Neural cell (in vitro differentiated cells): ENCODE data around the gene MYO18B. TPM values are rescaled to one million over a fixed set of nuclear protein-coding genes. Genes with fewer than 3 reads are reported as not detected.

ENCODE experiments used
- H2AFZ ChIP-seq: fragments of 200-600, 300-800 bp; sonication (generic), shearing (Covaris generic); 2 replicates; pipeline ENCODE4 v1.6.0; 2014; ENCODE audit warnings: low read depth, mild to moderate bottlenecking, antibody characterized with exemption, low read length, moderate library complexity
- H3F3A ChIP-seq: fragments of 200-600 bp; shearing (Covaris generic); 2 replicates; pipeline ENCODE4 v1.6.1; 2016; ENCODE audit warnings: mild to moderate bottlenecking, moderate library complexity, mixed read lengths, antibody characterized with exemption, low read length; ENCODE audit not compliant: insufficient read depth, poor library complexity, severe bottlenecking
- H3K27ac ChIP-seq: fragments of 200-600, 300-800 bp; sonication (generic), shearing (Covaris generic); 2 replicates; pipeline ENCODE4 v1.5.1; 2014; ENCODE audit warnings: mild to moderate bottlenecking, low read length, moderate library complexity
- H3K27me3 ChIP-seq: fragments of 300-800, 200-600 bp; sonication (generic), shearing (Covaris generic); 2 replicates; pipeline ENCODE4 v1.6.0; 2014; ENCODE audit warnings: mild to moderate bottlenecking, low read depth, low read length, moderate library complexity; ENCODE audit not compliant: insufficient read depth
- H3K36me3 ChIP-seq: fragments of 300-800, 200-600 bp; sonication (generic), shearing (Covaris generic); 2 replicates; pipeline ENCODE4 v1.5.1; 2014; ENCODE audit warnings: mild to moderate bottlenecking, antibody characterized with exemption, low read length, moderate library complexity; ENCODE audit not compliant: insufficient read depth
- H3K4me2 ChIP-seq: fragments of 300-800, 200-600 bp; sonication (generic), shearing (Covaris generic); 2 replicates; pipeline ENCODE4 v1.6.0; 2014; ENCODE audit warnings: mild to moderate bottlenecking, low read length
- H3K4me3 ChIP-seq: fragments of 300-800, 200-600 bp; sonication (generic), shearing (Covaris generic); 2 replicates; pipeline ENCODE4 v1.5.1; 2014; ENCODE audit warnings: mild to moderate bottlenecking, low read length, moderate library complexity
- H3K79me2 ChIP-seq: fragments of 200-600 bp; shearing (Covaris generic); replicated peaks from 2 replicates; pipeline ENCODE4 v1.6.0; 2014; ENCODE audit warnings: mild to moderate bottlenecking, low read length, moderate library complexity; ENCODE audit not compliant: insufficient read depth
- H3K9ac ChIP-seq: fragments of 300-800, 200-600 bp; sonication (generic), shearing (Covaris generic); 2 replicates; pipeline ENCODE4 v1.6.1; 2016; ENCODE audit warnings: mild to moderate bottlenecking, low read length, mixed read lengths
- H3K9me2 ChIP-seq: fragments of 200-600 bp; shearing (Covaris generic); 2 replicates; pipeline ENCODE4 v1.6.1; 2016; ENCODE audit warnings: mild to moderate bottlenecking, low read length, mixed read lengths; ENCODE audit not compliant: insufficient read depth
- H3K9me3 ChIP-seq: fragments of 200-600, 300-800 bp; sonication (generic), shearing (Covaris generic); 2 replicates; pipeline ENCODE4 v1.6.1; 2016; ENCODE audit warnings: mild to moderate bottlenecking, mixed run types, low read length, moderate library complexity, mixed read lengths
- H4K20me1 ChIP-seq: fragments of 200-600 bp; shearing (Covaris generic); 2 replicates; pipeline ENCODE4 v1.6.1; 2016; ENCODE audit warnings: mild to moderate bottlenecking, mixed run types; ENCODE audit not compliant: insufficient read depth
- CTCF ChIP-seq: fragments of 450-650 bp; IDR thresholded peaks from 2 replicates; pipeline ENCODE4 v1.5.1; 2014; ENCODE audit warnings: antibody characterized with exemption, mild to moderate bottlenecking, moderate library complexity; ENCODE audit not compliant: poor library complexity, severe bottlenecking
- EP300 ChIP-seq: fragments of 450-650 bp; conservative IDR thresholded peaks from 2 replicates; pipeline ENCODE4 v1.6.1; 2014; ENCODE audit warnings: antibody characterized with exemption, mild to moderate bottlenecking, moderate library complexity; ENCODE audit not compliant: poor library complexity, severe bottlenecking
- EZH2 ChIP-seq: fragments of 200-600, 300-800 bp; shearing (Covaris generic), sonication (generic); IDR thresholded peaks from 2 replicates; pipeline ENCODE4 v1.6.1; 2014; ENCODE audit warnings: antibody characterized with exemption, low read length, borderline replicate concordance, mild to moderate bottlenecking; ENCODE audit not compliant: insufficient read depth, poor library complexity, severe bottlenecking
- MXI1 ChIP-seq: fragments of 450-650 bp; conservative IDR thresholded peaks from 2 replicates; pipeline ENCODE4 v1.6.1; 2014; ENCODE audit warnings: antibody characterized with exemption, mild to moderate bottlenecking; ENCODE audit not compliant: poor library complexity, severe bottlenecking
- POLR2AphosphoS5 ChIP-seq: IDR thresholded peaks from 2 replicates; pipeline ENCODE4 v1.6.1; 2012
- RAD21 ChIP-seq: fragments of 450-650 bp; conservative IDR thresholded peaks from 2 replicates; pipeline ENCODE4 v1.6.1; 2014; ENCODE audit warnings: antibody characterized with exemption, mild to moderate bottlenecking, moderate library complexity
- REST ChIP-seq: IDR thresholded peaks from 2 replicates; pipeline ENCODE4 v1.6.1; 2012; ENCODE audit warnings: borderline replicate concordance
- SMC3 ChIP-seq: fragments of 450-650 bp; conservative IDR thresholded peaks from 2 replicates; pipeline ENCODE4 v1.6.1; 2014; ENCODE audit warnings: antibody characterized with exemption, mild to moderate bottlenecking, moderate library complexity; ENCODE audit not compliant: poor library complexity
- TAF1 ChIP-seq: IDR thresholded peaks from 2 replicates; pipeline ENCODE4 v1.6.1; 2012; ENCODE audit warnings: low read depth
- polyA plus RNA-seq: library from polyadenylated mRNA; depleted of rRNA; stranded (reverse); fragments of >200 nt; gene quantifications from 2 replicates; pipeline ENCODE4 v1.2.3, GENCODE V29; 2014

MYO18B gene
- polyA plus RNA-seq, 1 donor from 2014 or later = 0.71 TPM

GRCh38 chr22:26023104-26023775 is 281.3 kb downstream of the MYO18B start:
- H3F3A ChIP-seq = no peaks in the 10 kb centered on the region
- H3K27ac ChIP-seq = no peak overlapping the region
- H3K36me3 ChIP-seq = no peaks in the 10 kb centered on the region
- H3K4me2 ChIP-seq = no peak overlapping the region
- no peaks in the 10 kb centered on the region for H3K9me3 ChIP-seq
- no peaks in the 10 kb centered on the region for H3K79me2 ChIP-seq
- H3K9me2 ChIP-seq = no peaks in the 10 kb centered on the region
- H4K20me1 ChIP-seq = no peaks in the 10 kb centered on the region
- H3K27me3 ChIP-seq = no peaks in the 10 kb centered on the region
- TF ChIP-seq REST (no peak), TAF1 (no peak), SMC3 (no peak), RAD21 (no peak), CTCF (no peak), EZH2 (no peak), EP300 (no peak), MXI1 (no peak), POLR2AphosphoS5 (no peak)
- no peak overlapping the region for H3K9ac ChIP-seq
- H2AFZ ChIP-seq = no peak overlapping the region
- no peak overlapping the region for H3K4me3 ChIP-seq

GRCh38 chr22:26025626-26026025 is 283.6 kb downstream of the MYO18B start:
- H2AFZ ChIP-seq = no peak overlapping the region
- H3K9ac ChIP-seq = no peak overlapping the region
- H4K20me1 ChIP-seq = no peaks in the 10 kb centered on the region
- no peaks in the 10 kb centered on the region for H3K9me3 ChIP-seq
- no peak overlapping the region for H3K4me2 ChIP-seq
- no peaks in the 10 kb centered on the region for H3K27me3 ChIP-seq
- no peaks in the 10 kb centered on the region for H3K79me2 ChIP-seq
- no peak overlapping the region for H3K4me3 ChIP-seq
- H3F3A ChIP-seq = no peaks in the 10 kb centered on the region
- no peak for TF ChIP-seq EP300
- no peak for TF ChIP-seq MXI1
- no peak for TF ChIP-seq POLR2AphosphoS5
- TF ChIP-seq SMC3 = no peak
- no peak for TF ChIP-seq RAD21
- TF ChIP-seq CTCF = no peak
- TF ChIP-seq REST = no peak
- no peak for TF ChIP-seq TAF1
- no peak for TF ChIP-seq EZH2
- H3K27ac ChIP-seq = no peak overlapping the region
- H3K36me3 ChIP-seq = no peaks in the 10 kb centered on the region
- H3K9me2 ChIP-seq = no peaks in the 10 kb centered on the region
